HCT116 (cell line): ENCODE measurements around the gene DPY19L2.
"Not testable (repeated sequence)": the region's sequence is repeated elsewhere in the genome, so short reads cannot be mapped to it uniquely, and the experiment has no call there.

ENCODE experiments used
- ATF3 ChIP-seq: IDR thresholded peaks from 2 replicates; pipeline ENCODE4 v1.6.1; 2012
- EZH2 ChIP-seq: fragments of 200-600 bp; sonication (generic); IDR thresholded peaks from 2 replicates; pipeline ENCODE4 v1.6.1; 2017; ENCODE audit warnings: antibody characterized with exemption, mixed run types
- EZH2phosphoT487 ChIP-seq: fragments of 200-600 bp; IDR thresholded peaks from 2 replicates; pipeline ENCODE4 v1.6.1; 2018; ENCODE audit warnings: antibody characterized with exemption, borderline replicate concordance
- POLR2A ChIP-seq: IDR thresholded peaks from 2 replicates; pipeline ENCODE4 v1.7.0; 2011; ENCODE audit warnings: borderline replicate concordance; ENCODE audit not compliant: insufficient read depth, insufficient read length; ENCODE audit errors: extremely low read depth
- POLR2AphosphoS5 ChIP-seq: IDR thresholded peaks from 2 replicates; pipeline ENCODE4 v1.6.1; 2011; ENCODE audit warnings: mild to moderate bottlenecking, low read depth, low read length, moderate library complexity
- RAD21 ChIP-seq: IDR thresholded peaks from 2 replicates; pipeline ENCODE4 v1.6.1; 2012; ENCODE audit warnings: low read depth, mild to moderate bottlenecking
- TF ChIP-seq, protein P1 (sequence below), 3 experiments: fragments of 200-600 bp in 1 of 3; sonication (generic) in 1 of 3; IDR thresholded peaks in 2 of 3; conservative IDR thresholded peaks in 1 of 3; 2 replicates each; pipeline ENCODE4 v1.5.1; 2012 to 2017; ENCODE audit warnings: low read depth in 2 of 3, low read length in 2 of 3, antibody characterized with exemption in 1 of 3, borderline replicate concordance in 1 of 3, control low read depth in 1 of 3, mild to moderate bottlenecking in 1 of 3, mixed read lengths in 1 of 3, mixed run types in 1 of 3, moderate library complexity in 1 of 3; ENCODE audit not compliant: insufficient read depth in 1 of 3
- TF ChIP-seq, protein P2 (sequence below): IDR thresholded peaks from 2 replicates; pipeline ENCODE4 v1.6.1; 2012; ENCODE audit warnings: low read depth

DNA sequence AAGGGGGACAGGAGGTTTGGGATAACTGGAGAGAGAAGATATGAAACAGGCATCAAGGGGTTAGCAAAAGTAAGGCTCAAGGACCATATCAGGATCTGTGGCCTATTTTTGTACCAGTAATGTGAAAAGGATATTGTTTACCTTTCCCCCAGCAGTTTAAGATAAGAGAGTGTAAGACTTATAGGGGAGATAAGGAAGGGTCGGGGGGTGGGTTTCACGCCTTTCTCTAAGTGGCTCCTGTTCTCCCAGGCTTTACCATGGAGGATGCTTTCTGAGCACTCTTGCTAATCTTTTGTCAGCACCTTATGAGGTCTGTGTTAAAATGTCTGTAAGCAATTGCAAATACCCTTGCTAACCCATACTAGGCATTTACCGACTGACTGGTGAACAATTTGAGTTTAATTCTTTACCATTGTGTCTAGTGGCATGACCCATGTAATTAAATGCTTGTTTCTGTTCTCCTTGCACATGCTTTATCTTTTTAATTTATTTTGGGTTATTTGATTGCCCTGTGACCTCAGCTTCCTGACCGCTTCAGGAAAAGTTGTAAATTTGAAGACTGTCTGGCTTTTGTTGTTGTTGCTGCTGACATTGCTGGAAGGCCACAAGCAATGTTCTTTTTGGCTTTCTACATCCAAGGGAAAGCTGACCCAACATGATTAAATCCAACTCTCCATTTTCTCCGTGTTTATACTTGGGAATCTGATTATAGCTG, 12.6 kb downstream of the DPY19L2 start:
- not testable (repeated sequence) for TF ChIP-seq POLR2A, POLR2AphosphoS5, EZH2phosphoT487, RAD21, EZH2, ATF3
- TF ChIP-seq, protein P1, sequence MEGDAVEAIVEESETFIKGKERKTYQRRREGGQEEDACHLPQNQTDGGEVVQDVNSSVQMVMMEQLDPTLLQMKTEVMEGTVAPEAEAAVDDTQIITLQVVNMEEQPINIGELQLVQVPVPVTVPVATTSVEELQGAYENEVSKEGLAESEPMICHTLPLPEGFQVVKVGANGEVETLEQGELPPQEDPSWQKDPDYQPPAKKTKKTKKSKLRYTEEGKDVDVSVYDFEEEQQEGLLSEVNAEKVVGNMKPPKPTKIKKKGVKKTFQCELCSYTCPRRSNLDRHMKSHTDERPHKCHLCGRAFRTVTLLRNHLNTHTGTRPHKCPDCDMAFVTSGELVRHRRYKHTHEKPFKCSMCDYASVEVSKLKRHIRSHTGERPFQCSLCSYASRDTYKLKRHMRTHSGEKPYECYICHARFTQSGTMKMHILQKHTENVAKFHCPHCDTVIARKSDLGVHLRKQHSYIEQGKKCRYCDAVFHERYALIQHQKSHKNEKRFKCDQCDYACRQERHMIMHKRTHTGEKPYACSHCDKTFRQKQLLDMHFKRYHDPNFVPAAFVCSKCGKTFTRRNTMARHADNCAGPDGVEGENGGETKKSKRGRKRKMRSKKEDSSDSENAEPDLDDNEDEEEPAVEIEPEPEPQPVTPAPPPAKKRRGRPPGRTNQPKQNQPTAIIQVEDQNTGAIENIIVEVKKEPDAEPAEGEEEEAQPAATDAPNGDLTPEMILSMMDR (IDR thresholded peaks at IDR 0.05 in 2 of 3, conservative IDR thresholded peaks at IDR 0.05 in 1 of 3; ENCODE audit: borderline replicate concordance in 1 of 3, insufficient read depth in 1 of 3, low read depth in 2 of 3, low read length in 2 of 3): not testable (repeated sequence)
- TF ChIP-seq, protein P2, sequence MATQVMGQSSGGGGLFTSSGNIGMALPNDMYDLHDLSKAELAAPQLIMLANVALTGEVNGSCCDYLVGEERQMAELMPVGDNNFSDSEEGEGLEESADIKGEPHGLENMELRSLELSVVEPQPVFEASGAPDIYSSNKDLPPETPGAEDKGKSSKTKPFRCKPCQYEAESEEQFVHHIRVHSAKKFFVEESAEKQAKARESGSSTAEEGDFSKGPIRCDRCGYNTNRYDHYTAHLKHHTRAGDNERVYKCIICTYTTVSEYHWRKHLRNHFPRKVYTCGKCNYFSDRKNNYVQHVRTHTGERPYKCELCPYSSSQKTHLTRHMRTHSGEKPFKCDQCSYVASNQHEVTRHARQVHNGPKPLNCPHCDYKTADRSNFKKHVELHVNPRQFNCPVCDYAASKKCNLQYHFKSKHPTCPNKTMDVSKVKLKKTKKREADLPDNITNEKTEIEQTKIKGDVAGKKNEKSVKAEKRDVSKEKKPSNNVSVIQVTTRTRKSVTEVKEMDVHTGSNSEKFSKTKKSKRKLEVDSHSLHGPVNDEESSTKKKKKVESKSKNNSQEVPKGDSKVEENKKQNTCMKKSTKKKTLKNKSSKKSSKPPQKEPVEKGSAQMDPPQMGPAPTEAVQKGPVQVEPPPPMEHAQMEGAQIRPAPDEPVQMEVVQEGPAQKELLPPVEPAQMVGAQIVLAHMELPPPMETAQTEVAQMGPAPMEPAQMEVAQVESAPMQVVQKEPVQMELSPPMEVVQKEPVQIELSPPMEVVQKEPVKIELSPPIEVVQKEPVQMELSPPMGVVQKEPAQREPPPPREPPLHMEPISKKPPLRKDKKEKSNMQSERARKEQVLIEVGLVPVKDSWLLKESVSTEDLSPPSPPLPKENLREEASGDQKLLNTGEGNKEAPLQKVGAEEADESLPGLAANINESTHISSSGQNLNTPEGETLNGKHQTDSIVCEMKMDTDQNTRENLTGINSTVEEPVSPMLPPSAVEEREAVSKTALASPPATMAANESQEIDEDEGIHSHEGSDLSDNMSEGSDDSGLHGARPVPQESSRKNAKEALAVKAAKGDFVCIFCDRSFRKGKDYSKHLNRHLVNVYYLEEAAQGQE: not testable (repeated sequence)
